ENCODE results near the gene BEAN1.

BEAN1 gene

DNA sequence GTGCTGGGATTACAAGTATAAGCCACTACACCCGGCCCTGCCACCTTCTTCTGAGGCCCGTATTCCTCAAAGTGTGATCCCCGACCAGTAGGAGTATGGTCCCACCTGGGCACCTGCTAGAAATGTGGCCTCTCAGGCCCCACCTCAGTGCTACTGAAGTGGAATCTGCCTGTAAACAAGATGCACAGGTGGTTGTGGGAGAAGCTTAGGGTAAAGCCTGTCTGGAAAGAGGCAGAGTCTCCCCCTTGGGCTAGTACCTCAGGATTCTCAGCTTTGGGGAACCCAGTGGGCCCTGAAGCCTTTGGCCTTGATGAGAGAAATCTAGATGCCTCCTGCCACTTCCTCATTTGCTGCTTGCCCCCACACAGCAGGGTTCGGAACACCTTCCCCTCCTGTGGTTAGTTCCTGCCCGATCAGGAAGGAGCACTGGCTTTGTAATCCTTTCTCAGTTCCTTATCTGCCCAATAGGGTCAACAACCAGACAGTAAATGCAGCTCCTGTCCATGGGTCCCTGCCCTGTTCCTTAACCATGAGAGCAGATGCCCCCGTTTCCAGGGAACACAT, 97.6 kb downstream of the BEAN1 start:
- no peak for DNase-seq

DNA sequence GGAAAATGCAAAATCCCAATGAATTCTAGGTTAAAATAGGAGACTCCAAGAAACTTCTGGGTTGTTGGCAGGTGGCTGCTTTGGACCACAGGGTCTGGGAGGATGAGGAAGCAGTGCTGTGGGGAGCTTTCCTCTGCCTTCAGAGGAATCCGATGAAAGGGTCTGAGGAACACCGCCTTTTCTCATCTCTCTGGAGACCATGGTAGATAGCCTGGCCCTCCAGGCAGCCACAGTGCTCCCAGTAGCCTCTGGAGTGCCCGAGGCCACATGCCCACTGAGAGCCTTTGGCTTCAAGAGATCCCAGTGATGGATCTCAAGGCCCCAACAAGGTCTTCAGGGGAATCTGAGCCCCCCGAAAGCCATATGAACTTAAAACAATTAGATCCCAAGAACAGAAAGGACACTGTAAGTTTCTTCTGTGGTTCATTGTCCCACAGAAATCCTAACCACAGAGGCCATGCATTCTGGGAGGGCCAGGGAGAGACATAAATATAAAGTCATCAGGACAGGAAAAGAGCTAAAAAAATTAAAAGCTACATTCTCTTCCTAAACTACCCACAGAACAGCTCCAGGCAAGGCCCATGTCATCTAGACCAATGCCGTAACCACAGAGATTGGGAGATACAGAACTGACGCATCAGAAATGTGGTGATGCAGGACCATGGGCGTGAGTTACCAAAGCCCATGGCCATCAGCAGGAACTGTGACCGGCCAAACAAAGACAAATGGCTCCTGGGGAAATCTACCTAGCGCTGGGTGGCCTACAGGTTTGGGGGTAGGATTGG, 98.5 kb downstream of the BEAN1 start:
- no peak for DNase-seq

DNA sequence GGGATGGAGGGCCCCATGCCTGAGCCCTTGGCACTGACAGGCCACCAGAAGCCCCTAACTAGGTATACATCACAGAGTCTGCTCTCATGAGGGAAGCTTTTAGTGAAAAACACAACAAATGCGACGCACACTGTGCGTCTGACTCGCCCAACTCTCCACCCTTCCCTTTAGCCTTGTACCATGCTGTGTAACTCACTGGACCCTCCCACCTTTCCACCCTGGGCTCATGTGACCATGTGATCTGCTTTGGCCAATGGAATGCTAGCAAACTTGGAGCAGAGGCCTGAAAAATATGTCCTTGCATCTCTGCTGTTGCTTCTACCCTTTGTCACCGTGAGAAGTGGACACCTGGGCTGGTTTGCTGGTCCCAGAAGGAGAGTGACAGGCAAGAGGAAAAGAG, 101.2 kb downstream of the BEAN1 start:
- no peak for DNase-seq

DNA sequence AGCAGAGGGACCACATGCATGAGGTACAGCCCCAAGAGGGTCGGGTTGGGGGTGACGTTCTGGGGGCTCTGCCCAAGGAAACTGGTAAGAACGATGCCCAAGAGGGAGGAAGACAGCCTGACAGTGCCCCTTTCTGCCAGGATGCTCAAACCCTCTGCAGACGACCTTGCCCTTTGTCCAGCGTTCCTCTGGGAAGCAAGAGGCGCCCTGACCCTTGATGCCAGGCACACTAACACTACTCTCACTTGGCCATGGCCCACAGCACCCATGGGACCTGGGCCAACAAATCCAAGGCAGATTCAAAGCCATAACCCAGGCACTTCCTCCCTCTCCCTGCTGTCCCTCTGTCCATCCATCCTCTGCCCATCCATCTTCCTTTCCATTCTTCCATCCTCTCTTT, 102.4 kb downstream of the BEAN1 start:
- no peak for DNase-seq
